MM.1S (cell line): ENCODE data around the gene DIAPH3.
"Not testable (repeated sequence)": the region's sequence is repeated elsewhere in the genome, so short reads cannot be mapped to it uniquely, and the experiment has no call there.

Experiments
- DNase-seq: peaks from one replicate; pipeline ENCODE4 v3.0.0-alpha.2; 2015
- H2AFZ ChIP-seq: fragments of 300-600 bp; sonication (generic); 2 replicates; pipeline ENCODE4 v1.6.0; 2016; ENCODE audit warnings: antibody characterized with exemption, low read length
- H3F3A ChIP-seq: fragments of 300-600 bp; sonication (generic); 2 replicates; pipeline ENCODE4 v1.6.1; 2016; ENCODE audit warnings: mild to moderate bottlenecking, antibody characterized with exemption, low read length, moderate library complexity, mixed read lengths; ENCODE audit not compliant: insufficient read depth
- H3K27ac ChIP-seq: fragments of 300-600 bp; sonication (generic); 2 replicates; pipeline ENCODE4 v1.5.1; 2016; ENCODE audit warnings: mild to moderate bottlenecking, low read length
- H3K27me3 ChIP-seq: fragments of 300-600 bp; sonication (generic); replicated peaks from 2 replicates; pipeline ENCODE4 v1.6.0; 2016; ENCODE audit warnings: low read length; ENCODE audit not compliant: insufficient read depth
- H3K36me3 ChIP-seq: fragments of 300-600 bp; sonication (generic); replicated peaks from 2 replicates; pipeline ENCODE4 v1.6.1; 2016; ENCODE audit warnings: mild to moderate bottlenecking, low read length, mixed read lengths; ENCODE audit not compliant: insufficient read depth
- H3K4me1 ChIP-seq: fragments of 300-600 bp; sonication (generic); 2 replicates; pipeline ENCODE4 v1.6.1; 2016; ENCODE audit warnings: low read length, mixed read lengths
- H3K4me2 ChIP-seq: fragments of 300-600 bp; sonication (generic); 2 replicates; pipeline ENCODE4 v1.6.0; 2016; ENCODE audit warnings: low read depth, low read length
- H3K4me3 ChIP-seq: fragments of 300-600 bp; sonication (generic); 2 replicates; pipeline ENCODE4 v1.5.1; 2016; ENCODE audit warnings: low read length, mixed read lengths
- H3K79me2 ChIP-seq: fragments of 300-600 bp; sonication (generic); 2 replicates; pipeline ENCODE4 v1.6.1; 2016; ENCODE audit warnings: mixed run types, low read length, mixed read lengths
- H3K9ac ChIP-seq: fragments of 300-600 bp; sonication (generic); 2 replicates; pipeline ENCODE4 v1.6.1; 2016; ENCODE audit warnings: low read length, mixed read lengths
- H3K9me2 ChIP-seq: fragments of 300-600 bp; sonication (generic); replicated peaks from 2 replicates; pipeline ENCODE4 v1.6.1; 2016; ENCODE audit warnings: mild to moderate bottlenecking, low read length, mixed read lengths; ENCODE audit not compliant: insufficient read depth
- H3K9me3 ChIP-seq: fragments of 300-600 bp; sonication (generic); replicated peaks from 2 replicates; pipeline ENCODE4 v1.6.1; 2016; ENCODE audit warnings: mild to moderate bottlenecking, low read length, mixed read lengths; ENCODE audit not compliant: insufficient read depth
- H4K20me1 ChIP-seq: fragments of 300-600 bp; sonication (generic); 2 replicates; pipeline ENCODE4 v1.6.1; 2016; ENCODE audit warnings: mild to moderate bottlenecking, low read length, moderate library complexity, mixed read lengths; ENCODE audit not compliant: insufficient read depth
- CTCF ChIP-seq: fragments of 300-600 bp; sonication (generic); IDR thresholded peaks from 2 replicates; pipeline ENCODE4 v1.5.1; 2016; ENCODE audit warnings: antibody characterized with exemption, low read length, mixed read lengths
- EZH2 ChIP-seq: fragments of 300-600 bp; sonication (generic); optimal IDR thresholded peaks from 2 replicates; pipeline ENCODE3; 2017; ENCODE audit warnings: low read depth, mild to moderate bottlenecking, antibody characterized with exemption, low read length, mixed read lengths
- EZH2phosphoT487 ChIP-seq: fragments of 300-600 bp; sonication (generic); IDR thresholded peaks from 2 replicates; pipeline ENCODE4 v1.6.1; 2018; ENCODE audit warnings: antibody characterized with exemption, low read length

Gene DIAPH3

GRCh38 chr13:60044321-60044720 lies 119.4 kb downstream of the DIAPH3 start:
- no peaks in the 10 kb centered on the region for H3K79me2 ChIP-seq
- H3K9me2 ChIP-seq, result no peaks in the 10 kb centered on the region
- H3K27ac ChIP-seq, result no peak overlapping the region
- no peak overlapping the region for H2AFZ ChIP-seq
- no peaks in the 10 kb centered on the region for H3K36me3 ChIP-seq
- TF ChIP-seq EZH2phosphoT487 (no peak), EZH2 (no peak), CTCF (no peak)
- DNase-seq, result no peak
- no peak overlapping the region for H3K4me2 ChIP-seq
- H3F3A ChIP-seq, result no peaks in the 10 kb centered on the region
- H3K9me3 ChIP-seq, result no peaks in the 10 kb centered on the region
- no peak overlapping the region for H3K4me3 ChIP-seq
- no peaks in the 10 kb centered on the region for H3K27me3 ChIP-seq
- H3K9ac ChIP-seq, result no peak overlapping the region
- no peaks in the 10 kb centered on the region for H4K20me1 ChIP-seq
- H3K4me1 ChIP-seq, result no peaks in the 10 kb centered on the region

GRCh38 chr13:60043262-60043661 lies 120.5 kb downstream of the DIAPH3 start:
- Histone ChIP-seq H3K27me3 (no peaks in the 10 kb centered on the region), H2AFZ (no peak overlapping the region), H3K79me2 (no peaks in the 10 kb centered on the region), H3K4me3 (no peak overlapping the region), H3K9ac (no peak overlapping the region), H4K20me1 (no peaks in the 10 kb centered on the region), H3K4me2 (no peak overlapping the region), H3K36me3 (no peaks in the 10 kb centered on the region), H3F3A (no peaks in the 10 kb centered on the region), H3K9me3 (no peaks in the 10 kb centered on the region), H3K9me2 (no peaks in the 10 kb centered on the region), H3K4me1 (no peaks in the 10 kb centered on the region), H3K27ac (no peak overlapping the region)
- TF ChIP-seq EZH2phosphoT487 (no peak), CTCF (no peak), EZH2 (no peak)
- DNase-seq, result no peak

GRCh38 chr13:60040668-60041067 lies 123.1 kb downstream of the DIAPH3 start:
- not testable (repeated sequence) for H3K9ac ChIP-seq, H3K4me3 ChIP-seq, H3K27me3 ChIP-seq, H3K79me2 ChIP-seq, H3F3A ChIP-seq, H3K4me2 ChIP-seq, H3K9me2 ChIP-seq, H3K36me3 ChIP-seq, H3K4me1 ChIP-seq, DNase-seq, H3K9me3 ChIP-seq, H4K20me1 ChIP-seq, H2AFZ ChIP-seq, H3K27ac ChIP-seq

GRCh38 chr13:60035874-60036273 lies 127.9 kb downstream of the DIAPH3 start:
- no peak overlapping the region for H3K9ac ChIP-seq
- no peaks in the 10 kb centered on the region for H3K4me1 ChIP-seq
- no peaks in the 10 kb centered on the region for H3F3A ChIP-seq
- no peak overlapping the region for H3K27ac ChIP-seq
- no peak overlapping the region for H3K4me2 ChIP-seq
- no peak overlapping the region for H2AFZ ChIP-seq
- no peaks in the 10 kb centered on the region for H3K9me2 ChIP-seq
- H3K79me2 ChIP-seq, result no peaks in the 10 kb centered on the region
- no peaks in the 10 kb centered on the region for H3K36me3 ChIP-seq
- no peaks in the 10 kb centered on the region for H3K27me3 ChIP-seq
- H4K20me1 ChIP-seq, result no peaks in the 10 kb centered on the region
- H3K9me3 ChIP-seq, result no peaks in the 10 kb centered on the region
- no peak overlapping the region for H3K4me3 ChIP-seq
- TF ChIP-seq EZH2phosphoT487 (no peak), CTCF (no peak), EZH2 (no peak)
- no peak for DNase-seq
